ENCODE measurements around the gene MPL. TPM values are rescaled to one million over a fixed set of nuclear protein-coding genes. Genes with fewer than 3 reads are reported as not detected.
A peak's percentile ranks its signal among the peaks of the same experiment; 100 is the strongest.
"Not testable (repeated sequence)": the region's sequence is repeated elsewhere in the genome, so short reads cannot be mapped to it uniquely, and the experiment has no call there.

MPL gene
- polyA plus RNA-seq, 5 donors, result 0.86 to 1.7 (median 0.99) TPM

DNA sequence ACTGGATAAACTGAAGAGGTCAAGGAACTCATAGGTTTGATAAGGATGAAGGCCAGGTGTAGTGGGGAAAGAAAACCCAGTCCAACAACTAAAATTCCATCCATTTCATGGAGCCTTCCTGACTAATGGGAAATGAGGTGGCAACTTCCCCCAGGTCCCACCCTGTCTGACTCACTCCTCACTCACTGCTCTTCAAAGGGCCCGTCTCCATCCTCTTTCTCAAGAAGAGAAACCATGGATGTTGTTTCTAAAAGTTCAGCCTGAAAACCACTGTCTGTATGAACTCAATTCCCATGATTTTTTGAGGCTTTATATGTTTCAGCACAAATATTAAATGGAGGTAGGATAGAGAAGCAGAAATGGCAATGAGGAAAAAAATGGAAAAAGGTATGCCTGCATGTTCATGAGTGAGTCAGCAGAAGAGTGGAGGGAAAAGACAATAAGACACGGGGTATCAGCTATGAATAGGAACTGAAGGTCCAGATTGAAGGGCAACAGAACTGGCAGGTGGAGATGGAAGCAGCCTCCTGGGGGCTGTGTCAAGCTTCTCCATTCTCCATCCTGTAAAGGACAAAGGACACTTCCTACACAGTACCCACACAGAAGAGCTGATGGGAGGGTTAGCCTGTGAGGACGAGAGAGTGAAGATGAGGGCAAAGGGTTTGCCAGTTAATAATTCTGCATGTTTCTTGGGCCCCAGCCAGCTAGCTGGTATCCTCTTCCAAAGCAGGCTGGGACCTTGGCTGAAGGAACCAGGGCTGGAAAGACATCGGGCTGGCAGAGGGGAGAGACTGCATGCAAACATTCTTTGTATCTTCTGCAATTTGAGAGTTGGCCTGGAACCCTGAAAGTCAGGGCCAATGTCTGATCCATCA is 35.7 kb downstream of the MPL start:
- no peak for DNase-seq

DNA sequence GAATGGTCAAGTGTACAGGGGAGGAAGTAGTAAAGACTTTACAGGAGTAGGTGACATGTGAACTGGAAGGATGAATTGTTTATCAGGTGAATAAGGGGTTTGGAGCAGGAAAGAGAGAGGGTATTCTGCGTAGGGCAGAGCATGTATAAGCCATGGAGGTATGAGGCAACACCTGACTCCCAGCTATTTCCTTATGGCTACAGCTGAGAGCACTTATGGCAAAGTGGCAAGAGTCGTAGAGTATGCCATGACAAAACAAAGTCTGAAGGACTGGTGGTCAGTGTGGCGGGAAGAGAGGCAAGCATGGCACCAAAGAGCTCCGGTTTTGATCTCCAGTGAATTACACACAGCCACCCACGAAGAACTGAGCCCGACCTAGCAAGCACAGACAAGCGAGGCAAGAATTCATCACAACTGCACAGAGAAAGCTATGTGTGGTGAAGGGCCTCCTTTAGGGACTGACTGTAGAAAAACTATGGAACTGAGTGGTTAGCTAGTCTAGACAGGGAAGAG is 39.2 kb downstream of the MPL start:
- no peak for DNase-seq

DNA sequence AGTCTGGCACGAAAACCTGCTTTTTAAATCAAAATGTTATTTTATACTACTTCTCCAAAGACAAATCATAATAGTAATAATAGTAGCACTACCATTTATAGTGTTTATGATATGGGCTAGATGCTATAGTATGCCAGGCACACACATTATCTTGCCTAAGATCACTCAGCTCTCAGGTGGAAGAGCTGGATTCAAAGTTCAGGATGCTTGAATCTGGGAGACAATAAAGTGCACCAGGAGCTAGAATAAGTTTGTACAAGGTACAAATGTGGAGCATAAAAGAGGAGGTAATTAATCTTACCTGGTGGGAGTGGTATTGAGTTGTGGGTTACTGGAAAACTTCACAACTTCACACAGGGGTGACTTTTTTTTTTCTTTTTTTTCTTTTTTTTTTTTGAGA is 40.2 kb downstream of the MPL start:
- no peak for DNase-seq

DNA sequence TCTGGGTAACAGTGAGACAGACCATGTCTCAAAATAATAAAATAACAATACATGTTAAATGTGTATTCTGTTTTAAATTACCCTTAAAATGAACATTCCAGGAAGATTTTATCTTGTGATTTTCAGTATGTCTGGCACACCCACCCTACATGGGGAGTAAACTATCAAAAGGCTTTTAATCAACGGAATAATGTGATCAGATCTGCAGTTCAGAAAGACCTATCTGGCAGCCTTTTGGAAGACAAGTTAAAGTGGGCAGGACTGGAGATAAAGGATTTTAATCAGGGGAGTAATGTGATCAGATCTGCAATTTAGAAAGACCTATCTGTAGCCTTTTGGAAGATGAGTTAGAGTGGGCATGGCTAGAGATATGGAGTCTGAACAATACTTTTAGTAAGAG is 41.9 kb downstream of the MPL start:
- no peak for DNase-seq

DNA sequence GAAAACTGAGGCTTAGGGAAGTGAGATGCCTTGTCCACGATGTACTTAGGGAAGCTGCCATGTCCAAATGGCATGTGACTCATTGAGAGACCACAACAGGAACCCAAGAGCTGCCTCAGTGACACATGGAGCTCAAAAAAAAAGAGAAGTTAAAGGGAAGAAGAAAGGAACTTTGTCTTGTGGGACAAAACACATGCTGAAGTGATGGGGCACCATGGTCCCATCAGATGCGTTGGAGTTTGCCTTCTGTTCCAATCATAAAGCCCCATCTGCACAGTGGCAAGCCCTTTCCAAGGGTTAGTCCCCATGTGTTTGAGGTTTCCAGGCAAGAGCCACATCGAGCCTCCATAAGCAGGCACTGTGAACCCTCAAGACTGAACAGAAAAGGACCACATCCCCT is 44.0 kb downstream of the MPL start:
- no peak for DNase-seq

DNA sequence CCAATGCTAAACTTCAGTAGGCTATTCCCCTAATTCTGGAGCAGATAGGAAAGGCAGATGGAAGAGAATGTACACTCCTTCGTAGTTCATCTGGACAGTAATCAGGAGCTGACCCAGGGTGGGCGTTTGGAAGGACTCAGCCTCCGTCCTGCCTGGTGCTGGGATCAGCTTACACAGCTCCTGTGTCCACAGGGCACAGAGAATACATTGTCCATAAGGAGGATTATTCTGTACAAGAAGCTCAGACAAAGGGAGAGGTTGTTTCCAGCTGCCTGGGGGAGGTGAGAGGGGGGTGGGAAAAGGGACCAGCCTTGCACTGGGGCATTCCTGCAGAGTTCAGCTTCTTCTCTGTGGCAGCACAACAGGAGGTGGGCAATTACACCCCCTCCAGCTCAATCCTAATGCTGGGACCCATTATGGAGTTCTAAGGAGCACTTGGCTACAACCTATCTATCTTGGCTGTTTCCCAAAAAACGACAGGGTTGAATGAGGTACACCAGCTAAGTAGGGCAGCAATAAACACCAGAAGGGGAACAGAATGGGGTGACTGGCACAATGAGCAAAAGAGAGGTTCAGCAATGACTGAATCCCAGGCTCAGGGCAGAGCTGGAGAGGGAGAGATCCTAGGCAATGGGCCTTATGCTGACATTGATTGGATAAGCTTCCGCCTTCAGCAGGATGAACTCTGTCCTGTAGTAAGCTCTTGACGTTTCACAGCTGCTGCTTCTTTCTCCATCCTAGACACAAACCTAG is 44.6 kb downstream of the MPL start:
- peak in 1 of 2 donors; percentile 36 for DNase-seq

DNA sequence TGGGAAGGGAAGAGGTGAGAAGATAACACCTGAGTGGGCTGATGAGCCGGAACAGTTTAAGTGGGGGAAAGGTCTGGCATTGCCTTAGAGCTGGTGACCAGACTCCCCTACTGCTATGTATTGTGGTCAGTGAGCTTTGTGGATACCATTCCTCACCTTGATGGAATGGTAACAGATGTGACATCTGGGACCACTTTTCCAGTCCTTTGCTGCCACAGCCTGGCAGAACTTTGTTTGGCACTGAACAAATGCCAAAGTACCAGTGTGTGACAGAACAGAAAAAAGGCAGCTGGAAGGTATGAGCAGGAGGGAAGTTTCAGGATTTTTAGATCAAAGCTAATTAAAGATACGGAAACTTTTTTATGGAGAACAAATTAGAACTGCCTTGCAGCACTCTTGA is 45.8 kb downstream of the MPL start:
- DNase-seq, result no peak

DNA sequence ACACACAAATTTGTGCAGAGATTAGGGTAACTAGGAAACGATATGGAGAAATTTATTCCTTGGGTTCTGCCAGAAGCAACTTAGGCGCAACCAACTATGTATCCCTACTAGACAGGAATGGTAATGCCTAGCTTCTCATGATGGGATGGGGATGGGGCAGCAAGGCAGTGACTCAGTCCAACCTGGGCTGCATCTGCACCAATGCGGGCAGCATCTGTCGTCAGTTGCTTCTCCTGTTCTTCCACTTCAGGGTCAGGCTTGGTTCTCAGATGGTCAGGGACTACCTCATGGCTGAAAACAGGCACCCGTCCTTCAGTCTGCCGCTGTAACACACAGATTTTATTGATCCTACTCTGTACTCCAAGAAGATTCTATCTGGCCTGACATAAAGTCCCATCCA is 49.1 kb downstream of the MPL start:
- no peak for DNase-seq

DNA sequence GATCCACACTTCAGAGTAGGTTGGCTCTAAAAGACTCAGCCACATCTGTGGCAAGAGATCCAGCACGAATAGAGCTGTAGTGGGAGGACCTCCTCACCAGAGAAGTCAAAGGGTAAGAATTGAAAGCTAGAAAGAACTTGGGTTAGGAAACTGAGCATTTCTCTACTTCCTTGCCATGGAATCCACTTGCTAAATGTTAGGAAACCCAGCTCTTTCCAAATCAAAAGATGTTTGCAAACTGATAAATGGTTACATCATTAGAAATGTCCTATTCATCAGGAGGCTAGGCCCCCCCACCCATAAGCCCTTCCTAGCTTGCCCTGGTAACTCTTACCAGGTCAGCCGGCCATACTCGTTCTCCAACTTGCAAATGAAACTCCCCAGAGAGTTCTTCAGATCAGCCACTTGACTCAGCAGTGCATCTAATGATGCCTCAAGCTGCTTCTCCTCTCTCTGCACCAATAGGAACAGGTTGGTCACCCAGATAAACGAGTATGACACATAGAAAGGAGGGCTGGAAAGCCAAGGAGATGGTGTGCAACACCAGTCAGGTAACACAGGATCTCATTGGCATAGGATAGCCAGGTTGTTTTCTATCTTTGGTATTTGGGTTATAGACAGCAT is 50.5 kb downstream of the MPL start:
- DNase-seq, result no peak

DNA sequence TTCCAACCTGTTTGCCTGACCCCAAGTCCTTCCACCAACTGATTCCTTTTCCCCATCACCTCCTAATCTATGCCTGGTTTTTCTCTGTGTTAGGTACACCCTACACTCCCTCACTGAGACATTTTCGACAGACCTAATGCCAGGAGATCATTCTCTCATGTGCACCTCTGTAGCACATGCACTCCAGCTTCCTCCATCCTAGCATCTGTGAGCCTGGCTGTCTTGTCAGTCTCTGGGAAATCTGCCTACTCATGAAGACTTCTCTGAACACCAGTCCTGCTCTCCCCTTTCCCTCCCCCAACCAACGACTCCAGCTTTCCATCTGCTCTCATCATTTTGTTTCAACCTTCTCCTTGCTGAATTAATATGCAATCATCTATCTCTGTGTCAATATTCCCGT is 51.0 kb downstream of the MPL start:
- DNase-seq, result no peak

DNA sequence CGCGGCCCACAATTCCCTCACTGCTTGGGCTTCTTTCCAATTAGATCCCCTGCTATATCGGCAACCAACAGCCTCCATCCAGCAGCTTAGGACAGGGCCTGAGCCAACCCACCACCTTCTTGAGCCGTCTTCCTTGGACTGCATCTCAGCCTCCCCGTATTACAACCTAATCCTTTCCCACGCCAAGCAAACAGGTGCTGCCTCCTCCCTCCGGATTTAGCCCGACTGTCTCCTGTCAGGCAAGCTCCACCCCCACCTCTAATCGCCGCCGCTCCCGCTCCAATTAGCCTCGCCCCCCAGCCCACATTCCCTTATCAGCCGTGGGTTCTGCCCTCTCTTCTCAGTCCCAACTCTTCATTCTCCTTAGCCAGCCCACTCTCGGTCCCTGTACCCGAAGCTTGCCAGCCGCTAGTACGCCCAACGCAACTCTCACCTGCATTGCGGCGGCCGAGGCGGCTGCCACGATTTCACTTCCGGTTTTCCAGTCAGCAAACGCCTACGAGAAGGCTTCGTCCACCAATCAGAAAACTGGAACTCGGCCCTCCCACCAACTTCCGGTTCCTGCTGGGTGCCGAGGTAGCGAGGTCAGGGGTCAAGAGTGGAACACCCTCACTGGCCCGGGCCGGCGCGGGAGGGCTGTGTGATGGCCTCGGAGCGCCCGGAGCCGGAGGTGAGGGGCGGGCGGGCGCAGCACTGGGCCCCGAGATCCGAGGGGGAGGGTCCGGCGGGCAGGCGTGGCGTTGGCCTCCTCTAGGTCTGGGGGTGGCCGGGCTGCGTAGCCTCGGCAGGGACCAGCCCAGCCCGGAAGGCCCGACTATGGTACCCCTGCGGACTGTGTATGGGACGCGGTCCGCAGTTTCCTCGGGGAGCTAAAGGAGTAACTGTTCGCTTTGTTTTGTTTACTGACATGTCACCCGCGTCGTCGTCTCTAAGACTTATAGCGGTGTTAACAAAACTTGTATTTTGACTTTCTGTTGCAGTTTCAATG is 52.0 kb downstream of the MPL start, which contains the start of the genes MED8 and SZT2:
Gene MED8 (minus strand): TSS at position 475 of the 988 bp plus-strand sequence. CDS start 36 bp downstream, at position 439.
Gene SZT2 (plus strand): TSS at position 574 of the 988 bp plus-strand sequence. CDS start 70 bp downstream, at position 644.
- DNase-seq, result peak; percentile 93

DNA sequence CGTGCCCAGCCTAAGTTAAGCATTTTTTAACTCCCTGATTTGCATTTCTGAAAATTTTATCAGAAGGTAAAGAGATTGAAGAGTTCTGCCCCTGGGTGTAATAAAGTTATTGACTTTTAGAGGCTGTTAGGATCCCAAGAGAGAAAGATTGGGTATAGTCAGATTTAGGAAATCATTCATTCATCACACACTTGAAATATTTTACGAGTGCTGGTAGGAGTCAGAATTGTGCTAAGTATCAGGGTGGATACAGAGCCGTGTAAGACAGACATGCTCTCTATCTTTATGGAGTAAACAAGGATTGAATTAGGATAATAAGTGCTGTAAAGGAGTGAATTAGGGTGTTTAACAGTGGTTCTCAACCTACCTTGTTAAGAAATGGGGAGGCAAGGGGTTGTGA is 55.1 kb downstream of the MPL start:
- no peak for DNase-seq

DNA sequence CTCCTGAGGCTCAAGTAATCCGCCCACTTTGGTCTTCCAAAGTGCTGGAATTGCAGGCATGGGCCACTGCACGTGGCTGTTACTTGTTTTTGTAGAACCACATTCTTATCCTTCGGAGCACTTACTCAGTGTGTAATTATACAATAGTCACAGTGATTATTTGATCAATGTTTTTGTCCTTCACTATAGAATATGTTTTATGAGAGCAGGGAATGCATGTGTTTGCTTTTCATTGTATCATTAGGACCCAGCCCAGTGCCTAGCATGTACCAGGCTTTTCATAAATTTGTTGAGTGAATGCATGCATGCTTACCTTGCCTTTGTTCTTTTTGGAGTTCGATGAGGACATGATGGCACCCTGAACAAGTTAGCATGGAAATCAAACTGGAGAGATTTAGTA is 57.9 kb downstream of the MPL start:
- DNase-seq, result no peak

DNA sequence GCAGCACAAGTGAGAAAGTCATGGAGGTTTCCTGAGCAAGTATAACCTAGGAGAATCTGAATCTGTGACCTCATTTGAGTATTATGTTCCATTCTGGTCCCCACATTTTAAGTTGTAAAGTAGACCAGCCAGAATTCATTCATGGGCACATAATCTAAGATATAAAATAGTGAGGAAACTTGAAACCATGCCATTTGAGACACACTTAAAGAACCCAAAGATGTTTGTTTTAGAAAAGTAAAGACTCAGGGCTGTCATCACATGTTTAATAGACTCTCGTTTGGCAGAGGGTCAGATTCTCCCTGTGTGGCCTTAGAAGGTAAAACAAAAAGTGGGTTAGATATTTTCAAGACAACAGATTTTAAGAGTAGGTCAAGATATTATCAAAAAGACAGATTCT is 58.4 kb downstream of the MPL start:
- DNase-seq, result no peak

DNA sequence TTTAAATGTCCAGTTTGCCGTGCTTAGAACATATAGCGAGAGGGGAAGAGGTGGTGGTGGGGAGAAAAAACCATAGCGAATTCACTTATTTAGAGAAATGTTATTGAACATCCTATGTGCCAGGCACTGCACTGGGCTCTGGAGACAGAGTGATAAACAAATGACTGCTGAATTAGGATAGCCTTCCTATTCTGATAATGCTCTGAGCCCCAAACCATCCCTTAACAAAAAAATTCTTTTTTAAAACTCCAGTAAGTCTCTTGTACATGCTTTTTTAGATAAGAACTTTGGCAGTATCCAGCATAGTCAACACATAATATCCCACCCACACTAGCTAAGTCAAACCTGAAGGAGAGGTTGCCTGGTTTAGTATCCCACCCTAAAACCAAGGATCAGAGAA is 60.6 kb downstream of the MPL start:
- no peak for DNase-seq

DNA sequence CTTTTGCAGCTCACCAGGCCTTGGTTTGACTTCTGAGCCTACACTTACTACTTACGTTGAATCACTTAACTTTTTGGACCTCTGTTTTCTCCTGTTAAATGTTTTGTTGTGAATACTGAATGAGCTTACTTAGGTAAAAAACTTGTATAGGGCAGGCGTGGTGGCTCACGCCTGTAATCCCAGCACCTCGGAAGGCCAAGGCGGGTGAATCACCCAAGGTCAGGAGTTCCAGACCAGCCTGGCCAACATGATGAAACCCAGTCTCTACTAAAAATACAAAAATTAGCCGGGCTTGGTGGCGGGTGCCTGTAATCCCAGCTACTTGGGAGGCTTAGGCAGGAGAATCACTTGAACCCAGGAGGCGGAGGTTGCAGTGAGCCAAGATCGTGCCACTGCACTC is 62.8 kb downstream of the MPL start:
- not testable (repeated sequence) for DNase-seq

DNA sequence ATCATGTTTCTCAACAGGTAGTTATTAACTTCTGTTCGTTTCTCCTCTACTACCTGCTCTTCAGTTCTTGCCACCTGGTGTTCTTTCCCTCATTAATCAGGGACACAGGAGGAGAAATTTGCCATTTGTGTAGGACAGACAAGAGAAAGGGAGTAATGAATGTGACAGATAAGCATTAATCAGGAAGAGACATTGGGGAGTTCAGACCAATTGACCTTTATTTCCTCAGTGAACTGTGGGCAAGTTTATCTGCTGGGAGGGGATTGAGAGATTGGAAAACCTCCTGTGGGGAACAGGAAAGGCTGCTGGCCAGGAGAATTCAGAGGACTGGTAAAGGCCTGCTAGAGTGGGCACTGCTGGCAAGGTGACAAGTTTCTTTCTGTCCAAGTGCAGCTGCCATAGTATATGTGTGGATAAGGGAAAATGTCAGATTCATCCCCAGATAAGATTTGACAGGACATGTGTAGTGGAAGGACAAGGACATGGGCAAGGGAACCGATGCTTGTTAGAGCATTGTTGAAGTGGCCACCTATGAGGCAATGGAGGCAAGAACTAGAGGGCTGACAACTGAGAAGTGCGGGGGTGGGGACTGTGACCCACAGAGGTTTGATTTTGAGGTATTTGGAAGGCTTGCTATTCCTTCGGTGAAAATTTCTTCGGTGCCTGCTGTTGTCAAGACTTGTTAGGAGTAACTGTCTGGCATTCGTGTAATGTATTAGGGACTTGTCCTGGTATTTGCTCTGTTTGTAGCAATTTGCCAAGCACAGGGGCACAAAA is 64.7 kb downstream of the MPL start:
- no peak for DNase-seq

Measured in right lung (tissue), 5 donors.